ENCODE data around the gene HGS.
A peak's percentile ranks its signal among the peaks of the same experiment; 100 is the strongest.

The HGS gene

GRCh38 chr17:81681672-81682071 lies 2.1 kb upstream of the HGS start:
- intact Hi-C loops (cut with DNase I) = no loop called here
- peak in 13 of 42 donors; percentile 14 to 56 (median 28) for DNase-seq

DNA sequence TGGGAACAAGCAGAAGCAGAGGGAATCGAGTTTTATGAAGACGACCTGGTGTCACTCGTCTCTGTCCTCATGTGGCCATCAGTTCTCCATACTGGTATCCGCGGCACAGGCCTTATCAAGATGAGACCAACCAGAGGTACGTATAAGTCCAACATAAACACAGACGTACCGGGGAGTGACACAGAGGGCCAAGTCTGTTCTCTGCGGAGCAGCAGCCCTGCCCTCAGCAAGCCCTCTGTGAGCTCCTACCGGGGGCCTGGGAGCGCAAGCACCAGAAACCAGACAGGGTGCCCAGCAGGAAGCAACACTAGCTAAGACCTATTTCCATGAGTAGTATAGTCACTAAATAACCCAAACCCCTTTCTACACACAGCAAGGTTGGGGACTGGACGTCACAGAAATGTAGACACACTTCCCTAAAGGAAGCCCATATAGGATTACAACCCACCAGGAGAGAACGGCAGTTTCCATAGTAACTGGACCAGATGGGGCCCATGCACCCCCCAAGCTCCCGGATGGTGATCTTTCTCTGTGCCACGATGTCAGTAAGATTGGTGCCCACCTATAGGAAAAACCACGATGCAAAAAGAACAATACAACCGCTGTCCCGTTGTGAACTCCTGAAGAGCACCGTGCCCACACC lies 1.1 kb upstream of the HGS start:
- DNase-seq = no peak

GRCh38 chr17:81683208-81683583 lies 615 bp upstream of the HGS start:
- intact Hi-C loops (cut with DNase I) = no loop called here
- peak in 4 of 42 donors; percentile 6 to 23 (median 14) for DNase-seq

More for the DNA sequence above, 1.1 kb upstream of the HGS start:
- intact Hi-C loops (cut with DNase I) = no loop called here

GRCh38 chr17:81684442-81684911 lies 666 bp downstream of the HGS start:
- intact Hi-C loops (cut with DNase I) = no loop called here
- DNase-seq = no peak

- intact Hi-C loops (cut with DNase I) = no loop called here
- DNase-seq = peak in 36 of 42 donors; percentile 24 to 88 (median 64)
Measured at GRCh38 chr17:81685108-81685507, 1.3 kb downstream of the HGS start.

GRCh38 chr17:81686614-81687013 lies 2.8 kb downstream of the HGS start:
- DNase-seq = no peak
- intact Hi-C loops (cut with DNase I) = no loop called here

DNA sequence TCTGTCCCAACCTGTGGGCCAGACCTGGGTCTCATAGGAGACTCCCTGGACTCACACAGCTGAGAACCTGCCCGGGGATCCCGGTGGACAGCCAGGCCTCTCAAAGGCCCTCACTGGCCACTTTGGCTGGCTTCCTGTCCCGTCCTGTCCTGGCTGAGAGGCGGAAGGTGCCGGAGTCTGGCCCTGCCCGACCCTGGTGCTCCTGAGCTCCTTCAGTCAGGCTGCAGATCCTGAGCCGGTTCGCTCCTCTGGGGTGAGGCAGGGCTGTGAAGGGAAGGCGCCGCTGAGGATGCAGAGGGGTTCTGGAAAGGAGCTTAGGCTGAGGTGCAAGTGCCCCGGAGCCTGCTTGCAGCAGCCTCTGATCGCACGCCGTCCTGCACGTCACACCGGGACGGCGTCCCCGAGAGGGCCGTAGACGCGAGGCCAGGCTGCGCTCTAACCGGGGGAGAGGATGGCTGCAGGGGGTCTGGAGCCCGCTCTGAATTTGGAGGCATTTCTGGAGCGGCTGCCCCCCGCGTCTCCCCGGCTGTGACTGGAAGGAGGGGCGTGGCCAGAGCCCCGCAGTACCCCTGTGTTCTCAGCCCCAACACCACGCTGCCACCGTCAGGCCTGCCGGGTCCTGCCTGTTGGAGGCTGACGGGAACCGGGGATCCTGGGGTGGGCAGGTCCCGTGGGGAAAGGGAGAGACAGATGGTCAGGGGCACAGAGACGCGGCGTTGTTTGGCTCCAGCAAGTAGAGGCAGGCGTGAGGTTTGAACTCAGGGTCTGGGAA lies 4.1 kb downstream of the HGS start:
- no peak for DNase-seq
- intact Hi-C loops (cut with DNase I) = no loop called here

- no peak for DNase-seq
- intact Hi-C loops (cut with DNase I) = no loop called here
Measured at GRCh38 chr17:81688616-81689015, 4.8 kb downstream of the HGS start.

DNA sequence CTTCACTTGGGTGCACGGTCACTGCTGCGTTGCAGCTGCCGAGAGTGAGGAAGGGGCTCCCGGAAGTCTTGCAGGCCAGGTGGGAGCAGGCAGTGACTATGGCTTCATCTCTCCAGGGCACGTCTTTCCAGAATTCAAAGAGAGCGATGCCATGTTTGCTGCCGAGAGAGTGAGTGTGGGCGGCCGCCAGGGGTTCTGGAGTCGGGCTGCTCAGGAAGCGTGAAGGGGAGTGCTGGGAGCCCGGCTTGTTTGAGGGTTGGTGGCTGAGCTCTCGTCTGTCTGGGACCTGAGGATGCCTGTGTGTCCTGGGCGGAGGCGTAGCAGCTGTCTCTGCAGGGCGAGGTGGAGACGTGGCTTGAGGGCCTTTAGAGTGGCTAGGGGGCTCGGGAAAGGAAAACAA lies 6.3 kb downstream of the HGS start:
- DNase-seq = peak in 30 of 42 donors; percentile 30 to 78 (median 54)
- intact Hi-C loops (cut with DNase I) = no loop called here

GRCh38 chr17:81690549-81690948 lies 6.7 kb downstream of the HGS start:
- DNase-seq = no peak
- intact Hi-C loops (cut with DNase I) = no loop called here

GRCh38 chr17:81691196-81691595 lies 7.4 kb downstream of the HGS start:
- intact Hi-C loops (cut with DNase I) = no loop called here

GRCh38 chr17:81691608-81692007 lies 7.8 kb downstream of the HGS start:
- intact Hi-C loops (cut with DNase I) = no loop called here
- DNase-seq = no peak

More at GRCh38 chr17:81691196-81691595, 7.4 kb downstream of the HGS start:
- no peak for DNase-seq

- intact Hi-C loops (cut with DNase I) = no loop called here
- DNase-seq = no peak
Measured at GRCh38 chr17:81693509-81694210, 9.8 kb downstream of the HGS start.

- no peak for DNase-seq
- intact Hi-C loops (cut with DNase I) = no loop called here
Measured at GRCh38 chr17:81694810-81695209, 11.0 kb downstream of the HGS start.

DNA sequence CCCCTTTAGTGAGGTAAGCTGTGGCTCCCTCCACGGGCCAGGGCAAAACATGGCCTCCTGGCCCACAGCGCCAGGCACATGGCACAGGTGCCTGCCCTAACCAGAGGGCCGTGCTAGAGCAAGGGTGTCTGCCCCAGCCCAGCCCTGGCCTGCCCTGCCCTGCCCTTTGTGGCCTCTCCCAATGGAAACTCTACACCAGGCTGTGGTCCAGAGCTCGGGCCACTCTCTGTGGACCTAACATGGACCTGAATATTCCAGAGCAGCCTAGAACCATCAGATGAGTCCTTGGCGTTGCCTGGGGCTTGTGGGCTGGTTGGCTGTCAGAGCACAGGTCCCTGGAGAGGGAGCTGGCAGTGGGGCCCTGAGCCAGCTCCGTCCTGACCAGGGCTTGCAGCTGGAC lies 11.4 kb downstream of the HGS start:
- intact Hi-C loops (cut with DNase I) = no loop called here
- no peak for DNase-seq

DNA sequence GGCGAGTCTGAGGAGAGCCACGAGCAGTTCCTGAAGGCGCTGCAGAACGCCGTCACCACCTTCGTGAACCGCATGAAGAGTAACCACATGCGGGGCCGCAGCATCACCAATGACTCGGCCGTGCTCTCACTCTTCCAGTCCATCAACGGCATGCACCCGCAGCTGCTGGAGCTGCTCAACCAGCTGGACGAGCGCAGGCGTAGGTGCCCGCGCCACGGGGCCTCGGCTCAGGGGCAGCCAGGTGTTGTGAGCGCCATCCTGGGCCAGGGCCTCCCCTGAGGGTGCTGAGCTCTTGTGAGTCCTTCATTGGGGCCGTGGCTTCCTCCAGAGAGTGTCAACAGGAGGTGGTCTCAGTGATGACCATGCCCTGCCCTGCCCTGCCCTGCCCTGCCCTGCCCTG lies 12.0 kb downstream of the HGS start:
- no peak for DNase-seq

DNA sequence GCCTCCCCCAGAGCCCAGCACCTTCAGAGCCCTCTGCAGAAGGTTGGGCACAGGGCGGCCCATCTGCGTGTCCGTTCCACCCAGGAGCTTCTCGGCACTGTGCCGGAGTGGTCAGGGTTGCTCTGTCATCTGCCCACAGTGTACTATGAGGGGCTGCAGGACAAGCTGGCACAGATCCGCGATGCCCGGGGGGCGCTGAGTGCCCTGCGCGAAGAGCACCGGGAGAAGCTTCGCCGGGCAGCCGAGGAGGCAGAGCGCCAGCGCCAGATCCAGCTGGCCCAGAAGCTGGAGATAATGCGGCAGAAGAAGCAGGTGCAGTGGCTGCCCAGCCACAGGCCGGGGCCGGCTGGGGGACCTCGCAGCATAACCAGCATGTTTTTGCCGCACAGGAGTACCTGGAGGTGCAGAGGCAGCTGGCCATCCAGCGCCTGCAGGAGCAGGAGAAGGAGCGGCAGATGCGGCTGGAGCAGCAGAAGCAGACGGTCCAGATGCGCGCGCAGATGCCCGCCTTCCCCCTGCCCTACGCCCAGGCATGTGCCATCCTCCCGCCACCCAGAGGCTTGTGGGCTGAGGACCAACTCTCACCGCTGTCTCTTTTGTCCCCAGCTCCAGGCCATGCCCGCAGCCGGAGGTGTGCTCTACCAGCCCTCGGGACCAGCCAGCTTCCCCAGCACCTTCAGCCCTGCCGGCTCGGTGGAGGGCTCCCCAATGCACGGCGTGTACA lies 12.6 kb downstream of the HGS start:
- intact Hi-C loops (cut with DNase I) = no loop called here
- DNase-seq = no peak

More for the DNA sequence above, 12.0 kb downstream of the HGS start:
- intact Hi-C loops (cut with DNase I) = no loop called here

GRCh38 chr17:81697261-81698044 lies 13.6 kb downstream of the HGS start:
- DNase-seq = no peak
- intact Hi-C loops (cut with DNase I) = no loop called here
